ENCODE results near the gene APOO. TPM values are rescaled to one million over a fixed set of nuclear protein-coding genes. Genes with fewer than 3 reads are reported as not detected.

APOO gene
- total RNA-seq, 1 donor from 2014 or later: 34.6 TPM

DNA sequence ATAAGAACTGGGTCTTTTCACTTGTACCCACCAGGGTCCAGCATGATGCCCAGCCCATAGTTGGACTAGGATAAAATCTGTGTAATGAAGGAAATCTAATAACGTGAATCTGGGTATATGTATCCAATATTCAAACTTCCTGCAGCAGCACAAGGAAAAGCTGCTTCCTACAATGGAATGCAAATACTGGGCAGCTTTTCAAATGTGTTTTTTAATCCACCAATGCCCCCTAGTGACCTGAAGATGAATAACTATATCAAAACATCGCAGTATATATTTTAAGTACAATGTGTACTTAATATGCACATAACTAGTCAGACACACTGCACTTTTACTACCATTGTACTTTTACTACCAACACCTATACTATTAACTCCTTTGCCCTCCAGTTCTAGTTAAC lies 5.3 kb downstream of the APOO start:
- no peaks in the 10 kb centered on the region for H4K20me1 ChIP-seq (ENCODE audit: insufficient read depth, low read length)
- TF ChIP-seq, protein P1, sequence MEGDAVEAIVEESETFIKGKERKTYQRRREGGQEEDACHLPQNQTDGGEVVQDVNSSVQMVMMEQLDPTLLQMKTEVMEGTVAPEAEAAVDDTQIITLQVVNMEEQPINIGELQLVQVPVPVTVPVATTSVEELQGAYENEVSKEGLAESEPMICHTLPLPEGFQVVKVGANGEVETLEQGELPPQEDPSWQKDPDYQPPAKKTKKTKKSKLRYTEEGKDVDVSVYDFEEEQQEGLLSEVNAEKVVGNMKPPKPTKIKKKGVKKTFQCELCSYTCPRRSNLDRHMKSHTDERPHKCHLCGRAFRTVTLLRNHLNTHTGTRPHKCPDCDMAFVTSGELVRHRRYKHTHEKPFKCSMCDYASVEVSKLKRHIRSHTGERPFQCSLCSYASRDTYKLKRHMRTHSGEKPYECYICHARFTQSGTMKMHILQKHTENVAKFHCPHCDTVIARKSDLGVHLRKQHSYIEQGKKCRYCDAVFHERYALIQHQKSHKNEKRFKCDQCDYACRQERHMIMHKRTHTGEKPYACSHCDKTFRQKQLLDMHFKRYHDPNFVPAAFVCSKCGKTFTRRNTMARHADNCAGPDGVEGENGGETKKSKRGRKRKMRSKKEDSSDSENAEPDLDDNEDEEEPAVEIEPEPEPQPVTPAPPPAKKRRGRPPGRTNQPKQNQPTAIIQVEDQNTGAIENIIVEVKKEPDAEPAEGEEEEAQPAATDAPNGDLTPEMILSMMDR (IDR thresholded peaks at IDR 0.05; ENCODE audit: insufficient read depth, low read depth, low read length): peak; percentile 29
- no peak for TF ChIP-seq EZH2 (IDR thresholded peaks at IDR 0.05; ENCODE audit: insufficient read depth, low read length)
- FAIRE-seq (peak; percentile 94), DNase-seq (ENCODE audit: low read depth) (peak; percentile 30)
- H2AFZ ChIP-seq (ENCODE audit: low read depth, low read length): no peak overlapping the region
- H3K9me3 ChIP-seq (ENCODE audit: insufficient read depth, low read depth, low read length): no peaks in the 10 kb centered on the region
- peak overlapping the region; percentile 62 for H3K9ac ChIP-seq (ENCODE audit: low read length)
- Mint-ChIP-seq H3K27me3 (ENCODE audit: low read depth, unreplicated experiment) (no peaks in the 10 kb centered on the region), H3K27ac (ENCODE audit: unreplicated experiment) (no peak overlapping the region), H3K9me3 (ENCODE audit: unreplicated experiment) (no peaks in the 10 kb centered on the region), H3K36me3 (ENCODE audit: low read depth, unreplicated experiment) (no peaks in the 10 kb centered on the region), H3K4me3 (ENCODE audit: unreplicated experiment) (no peak overlapping the region), H3K4me1 (ENCODE audit: low read depth, unreplicated experiment) (peaks cover 19% of the 10 kb centered on the region)
- H3K79me2 ChIP-seq (ENCODE audit: insufficient read depth, low read length): peaks cover 8% of the 10 kb centered on the region
- no peak overlapping the region for H3K27ac ChIP-seq (ENCODE audit: low read depth, low read length)
- H3K4me2 ChIP-seq (ENCODE audit: low read length): peak overlapping the region; percentile 69
- no peaks in the 10 kb centered on the region for H3K27me3 ChIP-seq (ENCODE audit: insufficient read depth, low read length)
- H3K4me1 ChIP-seq (ENCODE audit: insufficient read depth, low read length): peaks cover 26% of the 10 kb centered on the region
- no peaks in the 10 kb centered on the region for H3K36me3 ChIP-seq (ENCODE audit: insufficient read depth, low read length)
- no peak overlapping the region for H3K4me3 ChIP-seq (ENCODE audit: insufficient read depth, low read depth, low read length)

DNA sequence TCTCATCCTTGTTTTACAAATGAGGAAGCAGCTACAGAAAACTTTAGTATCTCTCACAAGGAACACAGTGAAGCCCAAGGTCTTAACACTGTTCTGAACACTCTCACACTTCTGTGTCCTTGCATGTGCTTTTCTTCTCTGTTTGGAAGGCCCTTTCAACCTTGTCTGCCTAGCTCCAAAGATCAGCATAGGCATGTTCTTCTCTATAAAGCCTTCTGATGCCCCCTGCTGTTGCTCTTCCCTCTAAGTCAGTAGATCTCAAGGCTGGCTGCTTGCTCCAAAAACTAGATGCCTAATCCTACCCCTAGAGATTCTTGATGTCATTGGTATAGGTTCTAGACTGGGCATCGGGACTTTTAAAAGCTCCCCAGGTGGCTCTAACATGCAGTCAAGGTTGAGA lies 5.9 kb downstream of the APOO start:
- Histone ChIP-seq H2AFZ (ENCODE audit: low read depth, low read length) (no peak overlapping the region), H3K27ac (ENCODE audit: low read depth, low read length) (peak overlapping the region; percentile 74), H3K27me3 (ENCODE audit: insufficient read depth, low read length) (no peaks in the 10 kb centered on the region), H3K4me2 (ENCODE audit: low read length) (peak overlapping the region; percentile 69), H4K20me1 (ENCODE audit: insufficient read depth, low read length) (no peaks in the 10 kb centered on the region), H3K9me3 (ENCODE audit: insufficient read depth, low read depth, low read length) (no peaks in the 10 kb centered on the region), H3K9ac (ENCODE audit: low read length) (peak overlapping the region; percentile 62), H3K4me3 (ENCODE audit: insufficient read depth, low read depth, low read length) (no peak overlapping the region), H3K4me1 (ENCODE audit: insufficient read depth, low read length) (peaks cover 31% of the 10 kb centered on the region), H3K79me2 (ENCODE audit: insufficient read depth, low read length) (peaks cover 6% of the 10 kb centered on the region), H3K36me3 (ENCODE audit: insufficient read depth, low read length) (no peaks in the 10 kb centered on the region)
- H3K36me3 Mint-ChIP-seq (ENCODE audit: low read depth, unreplicated experiment): no peaks in the 10 kb centered on the region
- no peak overlapping the region for H3K27ac Mint-ChIP-seq (ENCODE audit: unreplicated experiment)
- TF ChIP-seq, protein P1 (IDR thresholded peaks at IDR 0.05; ENCODE audit: insufficient read depth, low read depth, low read length): peak; percentile 41
- no peak for TF ChIP-seq EZH2 (IDR thresholded peaks at IDR 0.05; ENCODE audit: insufficient read depth, low read length)
- DNase-seq (ENCODE audit: low read depth) (peak; percentile 54), FAIRE-seq (no peak)
- no peak overlapping the region for H3K4me3 Mint-ChIP-seq (ENCODE audit: unreplicated experiment)
- peaks cover 21% of the 10 kb centered on the region for H3K4me1 Mint-ChIP-seq (ENCODE audit: low read depth, unreplicated experiment)
- no peaks in the 10 kb centered on the region for H3K9me3 Mint-ChIP-seq (ENCODE audit: unreplicated experiment)
- H3K27me3 Mint-ChIP-seq (ENCODE audit: low read depth, unreplicated experiment): no peaks in the 10 kb centered on the region

DNA sequence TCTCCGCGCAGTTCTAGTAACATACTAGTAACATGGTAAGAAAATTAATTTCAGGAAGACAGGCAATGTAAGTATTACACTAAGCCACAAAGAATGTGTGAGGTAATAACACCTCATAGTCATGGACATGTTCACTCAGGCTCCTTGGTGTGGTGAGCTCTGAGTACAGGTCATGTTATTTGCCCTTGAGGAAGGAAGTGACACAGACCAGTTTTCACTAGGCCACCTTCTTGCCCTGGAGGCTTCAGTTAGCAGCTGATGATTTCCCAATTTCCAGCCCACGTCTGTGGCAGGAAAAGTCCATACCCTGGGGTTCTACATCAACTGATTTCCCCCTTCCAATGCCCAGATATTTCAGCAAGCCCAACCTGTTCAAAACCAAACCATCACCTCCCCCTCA lies 6.7 kb downstream of the APOO start:
- H3K27ac Mint-ChIP-seq (ENCODE audit: unreplicated experiment): no peak overlapping the region
- no peak overlapping the region for H2AFZ ChIP-seq (ENCODE audit: low read depth, low read length)
- no peaks in the 10 kb centered on the region for H3K9me3 Mint-ChIP-seq (ENCODE audit: unreplicated experiment)
- H3K36me3 ChIP-seq (ENCODE audit: insufficient read depth, low read length): no peaks in the 10 kb centered on the region
- no peaks in the 10 kb centered on the region for H3K36me3 Mint-ChIP-seq (ENCODE audit: low read depth, unreplicated experiment)
- H3K79me2 ChIP-seq (ENCODE audit: insufficient read depth, low read length): peaks cover 2% of the 10 kb centered on the region
- H4K20me1 ChIP-seq (ENCODE audit: insufficient read depth, low read length): no peaks in the 10 kb centered on the region
- H3K27me3 Mint-ChIP-seq (ENCODE audit: low read depth, unreplicated experiment): no peaks in the 10 kb centered on the region
- peak overlapping the region; percentile 69 for H3K4me2 ChIP-seq (ENCODE audit: low read length)
- H3K4me1 Mint-ChIP-seq (ENCODE audit: low read depth, unreplicated experiment): peaks cover 21% of the 10 kb centered on the region
- FAIRE-seq (no peak), DNase-seq (ENCODE audit: low read depth) (peak; percentile 84)
- no peak overlapping the region for H3K4me3 Mint-ChIP-seq (ENCODE audit: unreplicated experiment)
- peak overlapping the region; percentile 74 for H3K27ac ChIP-seq (ENCODE audit: low read depth, low read length)
- TF ChIP-seq, protein P1 (IDR thresholded peaks at IDR 0.05; ENCODE audit: insufficient read depth, low read depth, low read length): no peak
- H3K4me1 ChIP-seq (ENCODE audit: insufficient read depth, low read length): peaks cover 31% of the 10 kb centered on the region
- H3K27me3 ChIP-seq (ENCODE audit: insufficient read depth, low read length): no peaks in the 10 kb centered on the region
- no peak overlapping the region for H3K4me3 ChIP-seq (ENCODE audit: insufficient read depth, low read depth, low read length)
- H3K9ac ChIP-seq (ENCODE audit: low read length): peak overlapping the region; percentile 62
- H3K9me3 ChIP-seq (ENCODE audit: insufficient read depth, low read depth, low read length): no peaks in the 10 kb centered on the region
